ENCODE results near the gene ABR. TPM values are rescaled to one million over a fixed set of nuclear protein-coding genes. Genes with fewer than 3 reads are reported as not detected.

ABR gene
- total RNA-seq, 1 donor = 156 TPM

DNA sequence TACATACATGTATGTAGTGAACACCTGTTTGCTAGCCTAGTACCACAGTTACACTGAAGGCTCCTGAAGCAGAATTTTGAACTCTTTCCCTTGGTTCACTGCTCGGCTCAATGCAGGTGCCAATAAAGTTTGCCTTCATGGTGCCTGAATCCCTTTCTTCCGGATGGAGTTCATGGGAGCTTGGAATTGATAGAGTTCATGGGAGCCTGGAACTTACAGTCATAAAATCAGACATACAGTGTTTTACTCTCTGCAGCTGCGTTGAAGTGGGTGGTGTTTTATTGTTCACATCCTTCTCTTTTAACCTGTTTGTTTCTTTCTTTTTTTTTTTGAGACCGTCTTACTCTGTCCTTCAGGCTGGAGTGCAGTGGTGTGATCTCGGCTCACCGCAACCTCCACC lies 29.2 kb upstream of the ABR start:
- Histone ChIP-seq H4K20me1 (ENCODE audit: insufficient read depth, low read length) (no peaks in the 10 kb centered on the region), H3K4me2 (ENCODE audit: insufficient read depth, low read length) (no peak overlapping the region), H2AFZ (ENCODE audit: low read length) (no peak overlapping the region), H3K79me2 (ENCODE audit: insufficient read depth, low read length) (no peaks in the 10 kb centered on the region), H3K27ac (ENCODE audit: low read depth, low read length) (no peak overlapping the region), H3K27me3 (ENCODE audit: insufficient read depth, low read length) (peaks cover 24% of the 10 kb centered on the region), H3K36me3 (ENCODE audit: insufficient read depth, low read length) (no peaks in the 10 kb centered on the region), H3K9me3 (ENCODE audit: low read depth, low read length) (no peaks in the 10 kb centered on the region), H3K4me3 (ENCODE audit: insufficient read depth, low read length) (no peak overlapping the region), H3K4me1 (ENCODE audit: insufficient read depth, low read length) (no peaks in the 10 kb centered on the region)
- peak; percentile 36 for DNase-seq (ENCODE audit: insufficient read length, low spot score, missing footprints)
- TF ChIP-seq, protein P1, sequence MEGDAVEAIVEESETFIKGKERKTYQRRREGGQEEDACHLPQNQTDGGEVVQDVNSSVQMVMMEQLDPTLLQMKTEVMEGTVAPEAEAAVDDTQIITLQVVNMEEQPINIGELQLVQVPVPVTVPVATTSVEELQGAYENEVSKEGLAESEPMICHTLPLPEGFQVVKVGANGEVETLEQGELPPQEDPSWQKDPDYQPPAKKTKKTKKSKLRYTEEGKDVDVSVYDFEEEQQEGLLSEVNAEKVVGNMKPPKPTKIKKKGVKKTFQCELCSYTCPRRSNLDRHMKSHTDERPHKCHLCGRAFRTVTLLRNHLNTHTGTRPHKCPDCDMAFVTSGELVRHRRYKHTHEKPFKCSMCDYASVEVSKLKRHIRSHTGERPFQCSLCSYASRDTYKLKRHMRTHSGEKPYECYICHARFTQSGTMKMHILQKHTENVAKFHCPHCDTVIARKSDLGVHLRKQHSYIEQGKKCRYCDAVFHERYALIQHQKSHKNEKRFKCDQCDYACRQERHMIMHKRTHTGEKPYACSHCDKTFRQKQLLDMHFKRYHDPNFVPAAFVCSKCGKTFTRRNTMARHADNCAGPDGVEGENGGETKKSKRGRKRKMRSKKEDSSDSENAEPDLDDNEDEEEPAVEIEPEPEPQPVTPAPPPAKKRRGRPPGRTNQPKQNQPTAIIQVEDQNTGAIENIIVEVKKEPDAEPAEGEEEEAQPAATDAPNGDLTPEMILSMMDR (IDR thresholded peaks at IDR 0.05; ENCODE audit: extremely low read depth, low read depth, low read length) = no peak

DNA sequence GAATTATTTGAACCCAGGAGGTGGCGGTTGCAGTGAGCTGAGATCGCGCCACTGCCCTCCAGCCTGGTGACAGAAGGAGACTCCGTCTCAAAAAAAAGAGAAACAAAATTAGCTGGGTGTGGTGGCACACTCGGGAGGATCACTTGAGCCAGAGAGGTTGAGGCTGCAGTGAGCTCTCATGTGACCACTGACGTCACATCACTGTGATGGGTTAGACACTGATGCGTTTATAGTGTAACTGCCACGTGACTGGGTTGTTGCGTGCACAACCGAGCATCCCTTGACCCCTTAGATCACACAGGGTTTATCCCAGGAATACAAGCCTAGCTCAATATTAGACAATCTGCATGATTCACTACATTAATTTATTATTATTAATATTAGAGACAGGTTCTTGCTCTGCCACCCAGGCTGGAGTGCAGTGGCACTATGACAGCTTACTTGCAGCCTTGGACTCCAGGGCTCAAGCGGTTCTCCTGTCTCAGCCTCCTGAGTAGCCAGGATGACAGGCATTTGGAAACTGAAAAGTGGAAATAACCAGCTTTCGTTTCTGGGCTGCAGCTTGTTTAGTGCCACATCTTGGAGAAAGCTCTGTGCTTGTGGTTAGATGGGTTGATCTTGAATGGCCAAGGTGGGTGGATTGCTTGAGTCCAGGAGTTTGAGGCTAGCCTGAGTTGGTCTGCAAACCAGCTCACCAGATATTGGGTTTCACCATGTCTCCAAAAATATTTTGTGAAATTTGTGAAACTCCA lies 26.4 kb upstream of the ABR start:
- H3K27ac ChIP-seq (ENCODE audit: low read depth, low read length) = no peak overlapping the region
- no peaks in the 10 kb centered on the region for H3K4me1 ChIP-seq (ENCODE audit: insufficient read depth, low read length)
- no peaks in the 10 kb centered on the region for H3K79me2 ChIP-seq (ENCODE audit: insufficient read depth, low read length)
- no peak overlapping the region for H2AFZ ChIP-seq (ENCODE audit: low read length)
- DNase-seq (ENCODE audit: insufficient read length, low spot score, missing footprints) = peak; percentile 13
- TF ChIP-seq, protein P1 (IDR thresholded peaks at IDR 0.05; ENCODE audit: extremely low read depth, low read depth, low read length) = no peak
- no peaks in the 10 kb centered on the region for H3K36me3 ChIP-seq (ENCODE audit: insufficient read depth, low read length)
- H3K4me3 ChIP-seq (ENCODE audit: insufficient read depth, low read length) = no peak overlapping the region
- no peaks in the 10 kb centered on the region for H3K9me3 ChIP-seq (ENCODE audit: low read depth, low read length)
- no peaks in the 10 kb centered on the region for H4K20me1 ChIP-seq (ENCODE audit: insufficient read depth, low read length)
- no peak overlapping the region for H3K4me2 ChIP-seq (ENCODE audit: insufficient read depth, low read length)
- peaks cover 10% of the 10 kb centered on the region for H3K27me3 ChIP-seq (ENCODE audit: insufficient read depth, low read length)

DNA sequence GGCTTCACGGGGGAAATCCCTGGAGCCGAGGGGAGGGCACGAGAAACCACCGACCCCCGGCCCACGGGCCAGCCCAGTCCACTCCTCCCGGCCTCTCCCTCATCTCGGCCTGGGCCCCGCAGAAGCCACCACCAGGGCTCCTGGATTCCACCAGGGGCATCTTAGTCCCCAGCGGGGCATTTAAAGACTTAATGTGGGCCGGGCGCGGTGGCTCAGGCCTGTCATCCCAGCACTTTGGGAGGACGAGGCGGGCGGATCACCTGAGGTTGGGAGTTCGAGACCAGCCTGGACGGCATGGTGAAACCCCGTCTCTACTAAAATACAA lies 24.1 kb upstream of the ABR start:
- Histone ChIP-seq H3K9me3 (ENCODE audit: low read depth, low read length) (no peaks in the 10 kb centered on the region), H2AFZ (ENCODE audit: low read length) (peak overlapping the region; percentile 87), H3K4me3 (ENCODE audit: insufficient read depth, low read length) (peak overlapping the region; percentile 72), H3K36me3 (ENCODE audit: insufficient read depth, low read length) (no peaks in the 10 kb centered on the region), H3K27me3 (ENCODE audit: insufficient read depth, low read length) (no peaks in the 10 kb centered on the region), H3K4me2 (ENCODE audit: insufficient read depth, low read length) (peak overlapping the region; percentile 82), H3K4me1 (ENCODE audit: insufficient read depth, low read length) (no peaks in the 10 kb centered on the region), H3K79me2 (ENCODE audit: insufficient read depth, low read length) (no peaks in the 10 kb centered on the region), H4K20me1 (ENCODE audit: insufficient read depth, low read length) (no peaks in the 10 kb centered on the region), H3K27ac (ENCODE audit: low read depth, low read length) (no peak overlapping the region)
- TF ChIP-seq, protein P1 (IDR thresholded peaks at IDR 0.05; ENCODE audit: extremely low read depth, low read depth, low read length) = no peak
- DNase-seq (ENCODE audit: insufficient read length, low spot score, missing footprints) = no peak

DNA sequence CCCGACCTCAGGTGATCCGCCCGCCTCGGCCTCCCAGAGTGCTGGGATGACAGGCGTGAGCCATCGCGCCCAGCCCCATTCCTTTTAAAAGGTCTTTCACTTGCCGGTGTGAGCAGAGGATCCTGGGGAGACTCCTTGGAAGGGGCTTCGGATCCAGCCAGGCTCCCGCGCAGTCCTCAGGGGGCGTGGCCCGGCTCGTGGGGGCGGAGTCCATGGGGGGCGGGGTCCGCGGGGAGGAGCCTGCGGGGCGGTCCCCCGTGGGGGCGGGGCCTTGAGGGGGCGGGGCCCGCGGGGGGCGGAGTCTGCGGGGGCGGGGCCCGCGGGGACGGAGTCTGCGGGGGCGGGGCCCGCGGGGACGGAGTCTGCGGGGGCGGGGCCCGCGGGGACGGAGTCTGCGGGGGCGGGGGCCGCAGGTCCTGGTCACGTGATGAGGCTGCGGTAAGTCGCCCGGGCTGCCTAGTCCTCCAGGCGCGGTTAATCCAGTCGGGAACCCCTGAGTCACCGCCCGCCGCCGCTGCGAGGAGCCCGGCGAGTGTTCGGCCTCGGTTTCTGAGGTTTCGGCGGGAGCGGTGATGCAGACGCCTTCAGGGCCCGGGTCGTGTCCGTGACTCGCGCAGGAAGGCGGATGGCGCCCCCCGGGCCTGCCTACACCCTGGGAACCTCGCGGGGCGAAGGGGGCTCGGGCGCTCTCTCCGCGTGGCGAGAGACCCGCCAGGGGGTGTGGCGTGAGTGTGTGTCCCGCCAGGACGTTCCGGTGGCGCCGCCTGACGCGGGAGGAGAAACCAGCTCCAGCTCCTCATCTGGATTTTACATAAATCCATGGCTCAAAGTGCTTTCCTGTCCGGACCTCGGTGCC lies 23.6 kb upstream of the ABR start:
- TF ChIP-seq, protein P1 (IDR thresholded peaks at IDR 0.05; ENCODE audit: extremely low read depth, low read depth, low read length) = no peak
- peak; percentile 97 for DNase-seq (ENCODE audit: insufficient read length, low spot score, missing footprints)
- Histone ChIP-seq H3K27ac (ENCODE audit: low read depth, low read length) (no peak overlapping the region), H3K79me2 (ENCODE audit: insufficient read depth, low read length) (no peaks in the 10 kb centered on the region), H3K9me3 (ENCODE audit: low read depth, low read length) (no peaks in the 10 kb centered on the region), H4K20me1 (ENCODE audit: insufficient read depth, low read length) (no peaks in the 10 kb centered on the region), H3K36me3 (ENCODE audit: insufficient read depth, low read length) (no peaks in the 10 kb centered on the region), H3K4me2 (ENCODE audit: insufficient read depth, low read length) (peak overlapping the region; percentile 82), H3K27me3 (ENCODE audit: insufficient read depth, low read length) (no peaks in the 10 kb centered on the region), H3K4me3 (ENCODE audit: insufficient read depth, low read length) (peak overlapping the region; percentile 72), H2AFZ (ENCODE audit: low read length) (peak overlapping the region; percentile 87), H3K4me1 (ENCODE audit: insufficient read depth, low read length) (no peaks in the 10 kb centered on the region)
